ENCODE data around the gene RIT1.

GRCh38 chr1:155873860-155874259 lies 37.3 kb downstream of the RIT1 start:
- TF ChIP-seq EZH2 (IDR thresholded peaks at IDR 0.05; ENCODE audit: insufficient read depth, poor library complexity, severe bottlenecking) (no peak), EZH2phosphoT487 (IDR thresholded peaks at IDR 0.05; ENCODE audit: insufficient read depth, low read depth) (no peak)

Measured in GM23248 (cell line).